Body of pancreas (tissue), 4 donors: ENCODE results near the gene RWDD1.

ENCODE experiments used
- CTCF ChIP-seq, 7 experiments: fragments of 450-650 bp in 4 of 7; fragments of 200-600 bp in 3 of 7; sonication (generic) in 3 of 7; IDR thresholded peaks; one replicate each; pipeline ENCODE4 v1.5.1; 2016 to 2019; ENCODE audit warnings: antibody characterized with exemption in 7 of 7
- POLR2A ChIP-seq, 3 donors: fragments of 450-650 bp; IDR thresholded peaks; one replicate each; pipeline ENCODE4 v1.6.1; 2016; ENCODE audit warnings: antibody characterized with exemption in 3 of 3, mild to moderate bottlenecking in 2 of 3

GRCh38 chr6:116633685-116634084, 62.4 kb downstream of the RWDD1 start:
- TF ChIP-seq CTCF (IDR thresholded peaks at IDR 0.05), result peak; percentile 11 to 46 (median 40)
- TF ChIP-seq POLR2A (IDR thresholded peaks at IDR 0.05), result no peak
